HL-60 (cell line): ENCODE results near the gene ATP2B2.

ENCODE experiments used
- DNase-seq, 2 experiments: peaks; one replicate each; pipeline ENCODE4 v3.0.0-alpha.2; 2010 to 2020; ENCODE audit warnings: low read depth in 1 of 2, low spot score in 1 of 2
- H3K27ac ChIP-seq: fragments of 250-450 bp; sonication (Bioruptor Pico); replicated peaks from 2 replicates; pipeline ENCODE4 v1.5.1; 2020; ENCODE audit warnings: mild to moderate bottlenecking, moderate library complexity
- H3K27me3 ChIP-seq: fragments of 250-450 bp; sonication (Bioruptor Pico); 2 replicates; pipeline ENCODE4 v1.5.1; 2021; ENCODE audit warnings: mild to moderate bottlenecking, moderate library complexity; ENCODE audit not compliant: insufficient read depth, poor library complexity, severe bottlenecking
- H3K4me3 ChIP-seq: replicated peaks from 2 replicates; pipeline ENCODE4 v1.5.1; 2011; ENCODE audit warnings: mild to moderate bottlenecking, control low read depth, low read length; ENCODE audit not compliant: insufficient read depth
- CTCF ChIP-seq: IDR thresholded peaks from one replicate; pipeline ENCODE4 v1.5.1; 2011; ENCODE audit warnings: low read length, control low read depth, inconsistent platforms; ENCODE audit not compliant: insufficient read depth
- GABPA ChIP-seq: IDR thresholded peaks from 2 replicates; pipeline ENCODE4 v1.6.1; 2012; ENCODE audit warnings: low read depth
- POLR2AphosphoS5 ChIP-seq: IDR thresholded peaks from 2 replicates; pipeline ENCODE4 v1.6.1; 2012; ENCODE audit warnings: low read depth
- REST ChIP-seq: IDR thresholded peaks from 2 replicates; pipeline ENCODE4 v1.6.1; 2012; ENCODE audit warnings: low read depth; ENCODE audit not compliant: insufficient replicate concordance
- SPI1 ChIP-seq: IDR thresholded peaks from 2 replicates; pipeline ENCODE4 v1.6.1; 2012; ENCODE audit warnings: low read depth, mild to moderate bottlenecking, borderline replicate concordance

Gene ATP2B2

GRCh38 chr3:10475983-10476382, 29.4 kb downstream of the ATP2B2 start:
- H3K4me3 ChIP-seq = no peak overlapping the region
- no peak for DNase-seq
- TF ChIP-seq CTCF (no peak), GABPA (no peak), REST (no peak), POLR2AphosphoS5 (no peak), SPI1 (no peak)
- H3K27ac ChIP-seq = no peak overlapping the region
- peaks cover 9% of the 10 kb centered on the region for H3K27me3 ChIP-seq

GRCh38 chr3:10474847-10475246, 30.5 kb downstream of the ATP2B2 start:
- DNase-seq = no peak

GRCh38 chr3:10474275-10474646, 31.1 kb downstream of the ATP2B2 start:
- H3K4me3 ChIP-seq = no peak overlapping the region
- peaks cover 9% of the 10 kb centered on the region for H3K27me3 ChIP-seq
- no peak for TF ChIP-seq GABPA
- no peak for TF ChIP-seq SPI1
- TF ChIP-seq CTCF = no peak
- no peak for TF ChIP-seq REST
- no peak for TF ChIP-seq POLR2AphosphoS5
- no peak overlapping the region for H3K27ac ChIP-seq
- DNase-seq = no peak

More at GRCh38 chr3:10474847-10475246, 30.5 kb downstream of the ATP2B2 start:
- H3K27me3 ChIP-seq = peaks cover 9% of the 10 kb centered on the region
- TF ChIP-seq REST (no peak), GABPA (no peak), SPI1 (no peak), POLR2AphosphoS5 (no peak), CTCF (no peak)
- no peak overlapping the region for H3K27ac ChIP-seq
- no peak overlapping the region for H3K4me3 ChIP-seq
